Measurements from ENCODE around the gene C2. TPM values are rescaled to one million over a fixed set of nuclear protein-coding genes. Genes with fewer than 3 reads are reported as not detected.

The C2 gene
- total and polyA plus RNA-seq, 4 donors, result 5.6 to 46.6 (median 18.7) TPM

DNA sequence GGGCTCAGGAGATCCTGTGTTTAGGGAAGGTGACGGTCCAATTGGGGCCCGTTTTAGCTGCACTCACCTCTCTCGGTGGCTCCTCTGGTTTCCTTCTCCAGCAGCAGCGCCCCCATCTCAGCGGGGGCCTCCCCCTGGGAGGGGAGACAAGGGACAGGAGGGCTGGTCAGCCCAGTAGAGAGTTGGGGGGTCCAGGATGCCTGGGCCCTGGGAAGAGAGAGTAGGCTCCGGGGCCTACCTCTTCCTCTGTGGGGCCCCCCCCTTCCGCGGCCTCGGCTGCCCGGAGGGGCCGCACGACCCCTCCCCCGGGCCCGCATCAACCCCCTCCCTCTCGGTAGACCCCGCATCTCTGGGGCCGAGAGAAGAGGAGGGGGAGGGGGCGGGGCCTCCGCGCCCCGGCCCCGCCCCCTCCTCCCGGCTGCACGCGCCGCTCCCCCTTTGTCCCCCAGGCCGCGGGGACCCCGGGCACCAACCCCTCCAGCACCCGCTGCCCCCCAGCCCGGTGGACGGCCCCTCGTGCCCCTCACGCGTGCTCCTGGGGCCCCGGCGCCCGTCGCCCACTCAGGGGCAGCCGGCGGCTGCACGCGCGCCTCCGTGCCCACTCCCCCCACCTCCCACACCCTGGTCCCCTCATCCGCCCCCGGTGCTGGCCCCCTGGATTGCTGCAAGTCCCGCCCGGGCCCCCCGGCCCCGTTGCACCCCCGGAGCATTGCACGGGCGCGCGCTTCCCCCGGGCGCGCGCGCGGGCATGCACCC, 30.5 kb upstream of the C2 start:
- Histone ChIP-seq H3K27ac (ENCODE audit: low read depth in 1 of 2, low read length in 2 of 2) (no peak overlapping the region), H3K27me3 (ENCODE audit: control insufficient read depth in 1 of 2, insufficient read depth in 2 of 2, low read length in 1 of 2) (no peaks in the 10 kb centered on the region), H3K4me1 (ENCODE audit: control insufficient read depth in 1 of 2, insufficient read depth in 2 of 2, low read length in 2 of 2) (no peaks in the 10 kb centered on the region), H3K9me3 (ENCODE audit: control insufficient read depth, low read length) (no peaks in the 10 kb centered on the region), H3K36me3 (ENCODE audit: control insufficient read depth in 1 of 2, insufficient read depth in 2 of 2, low read length in 1 of 2) (peaks cover 0 to 3% of the 10 kb centered on the region in 2 donors), H3K4me3 (ENCODE audit: low read length in 2 of 2) (peak overlapping the region; percentile 70 to 75)
- WGBS, 2 donors, result 1% methylated on average over 28 to 62 of the region's 62 CpGs
- ATAC-seq (ENCODE audit: low FRiP score) (no peak), DNase-seq (no peak)
- intact Hi-C loops (cut with DNase I), result loop anchor here in 1 of 2 donors (5.0 kb wide), 1 partner anchor 215 kb away; the partner anchor contains the start of gene LY6G5C

GRCh38 chr6:31897612-31898382, 29.7 kb upstream of the C2 start, which contains the start of gene EHMT2:
Gene EHMT2, minus strand, starts transcription at chr6:31897698. Its CDS starts 21 bp downstream, at chr6:31897677.
- Histone ChIP-seq H3K9me3 (ENCODE audit: control insufficient read depth, low read length) (no peaks in the 10 kb centered on the region), H3K27me3 (ENCODE audit: control insufficient read depth in 1 of 2, insufficient read depth in 2 of 2, low read length in 1 of 2) (no peaks in the 10 kb centered on the region), H3K4me1 (ENCODE audit: control insufficient read depth in 1 of 2, insufficient read depth in 2 of 2, low read length in 2 of 2) (no peaks in the 10 kb centered on the region), H3K27ac (ENCODE audit: low read depth in 1 of 2, low read length in 2 of 2) (peak within 1 kb of the TSS in 1 of 2 donors; percentile 59), H3K4me3 (ENCODE audit: low read length in 2 of 2) (peak within 1 kb of the TSS; percentile 70 to 75), H3K36me3 (ENCODE audit: control insufficient read depth in 1 of 2, insufficient read depth in 2 of 2, low read length in 1 of 2) (peaks cover 0 to under 1% of the 10 kb centered on the region in 2 donors)
- ATAC-seq (ENCODE audit: low FRiP score), result peak; percentile 82
- intact Hi-C loops (cut with DNase I), result loop anchor here in 1 of 2 donors (5.0 kb wide), 1 partner anchor 215 kb away; the partner anchor contains the start of gene LY6G5C
- DNase-seq, result peak; percentile 88 to 95
- WGBS, 2 donors, result 0 to 1% methylated on average over 29 to 49 of the region's 49 CpGs

DNA sequence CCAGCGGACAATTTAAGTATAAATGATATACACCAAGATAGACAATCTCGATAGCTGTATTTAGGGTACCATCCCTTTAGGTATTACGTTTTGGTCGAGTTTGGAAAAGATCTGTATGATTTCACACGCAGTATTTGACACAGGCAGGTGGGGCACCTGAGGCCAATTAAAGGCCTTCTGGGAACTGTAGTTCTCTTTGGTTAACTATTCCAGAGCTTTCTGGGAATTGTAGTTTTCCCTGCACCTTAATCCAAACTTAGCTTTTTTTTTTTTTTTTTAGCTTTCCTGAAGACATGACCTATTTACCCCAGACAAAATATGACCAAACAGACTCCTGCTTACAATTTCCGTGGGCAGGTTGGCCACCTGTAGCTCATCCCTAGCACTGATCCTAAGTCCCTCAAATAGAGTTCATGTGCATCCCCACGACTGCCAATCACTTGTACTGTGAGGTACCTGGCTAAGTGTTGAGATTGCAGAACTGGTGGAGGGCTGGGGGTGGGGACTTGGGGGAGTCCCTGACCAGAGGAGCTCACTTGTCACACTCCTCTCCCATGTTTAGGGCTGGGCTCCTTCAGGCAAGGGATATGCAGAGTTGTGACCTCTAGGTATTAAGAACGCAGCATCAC, 29.0 kb upstream of the C2 start:
- H3K4me3 ChIP-seq (ENCODE audit: low read length in 2 of 2), result peak overlapping the region; percentile 70 to 75
- H3K4me1 ChIP-seq (ENCODE audit: control insufficient read depth in 1 of 2, insufficient read depth in 2 of 2, low read length in 2 of 2), result no peaks in the 10 kb centered on the region
- no peaks in the 10 kb centered on the region for H3K36me3 ChIP-seq (ENCODE audit: control insufficient read depth in 1 of 2, insufficient read depth in 2 of 2, low read length in 1 of 2)
- whole genome bisulfite sequencing, 2 donors, result 14 to 17% methylated on average over 8 of the region's 8 CpGs
- intact Hi-C loops (cut with DNase I), result loop anchor here in 1 of 2 donors (5.0 kb wide), 1 partner anchor 216 kb away; the partner anchor contains the start of gene LY6G5C
- H3K27ac ChIP-seq (ENCODE audit: low read depth in 1 of 2, low read length in 2 of 2), result peak overlapping the region in 1 of 2 donors; percentile 59
- H3K9me3 ChIP-seq (ENCODE audit: control insufficient read depth, low read length), result no peaks in the 10 kb centered on the region
- DNase-seq (no peak), ATAC-seq (ENCODE audit: low FRiP score) (no peak)
- no peaks in the 10 kb centered on the region for H3K27me3 ChIP-seq (ENCODE audit: control insufficient read depth in 1 of 2, insufficient read depth in 2 of 2, low read length in 1 of 2)

- WGBS, 2 donors, result 46 to 54% methylated on average over 5 of the region's 5 CpGs
- Histone ChIP-seq H3K4me3 (ENCODE audit: low read length in 2 of 2) (no peak overlapping the region), H3K27ac (ENCODE audit: low read depth in 1 of 2, low read length in 2 of 2) (no peak overlapping the region), H3K27me3 (ENCODE audit: control insufficient read depth in 1 of 2, insufficient read depth in 2 of 2, low read length in 1 of 2) (no peaks in the 10 kb centered on the region), H3K9me3 (ENCODE audit: control insufficient read depth, low read length) (no peaks in the 10 kb centered on the region), H3K4me1 (ENCODE audit: control insufficient read depth in 1 of 2, insufficient read depth in 2 of 2, low read length in 2 of 2) (no peaks in the 10 kb centered on the region), H3K36me3 (ENCODE audit: control insufficient read depth in 1 of 2, insufficient read depth in 2 of 2, low read length in 1 of 2) (no peaks in the 10 kb centered on the region)
- intact Hi-C loops (cut with DNase I), result loop anchor here in 1 of 2 donors (5.0 kb wide), 1 partner anchor 217 kb away; the partner anchor contains the start of gene LY6G5C
- no peak for ATAC-seq (ENCODE audit: low FRiP score)
- no peak for DNase-seq
These were observed 28.3 kb upstream of the C2 start for GRCh38 chr6:31899215-31899614.

DNA sequence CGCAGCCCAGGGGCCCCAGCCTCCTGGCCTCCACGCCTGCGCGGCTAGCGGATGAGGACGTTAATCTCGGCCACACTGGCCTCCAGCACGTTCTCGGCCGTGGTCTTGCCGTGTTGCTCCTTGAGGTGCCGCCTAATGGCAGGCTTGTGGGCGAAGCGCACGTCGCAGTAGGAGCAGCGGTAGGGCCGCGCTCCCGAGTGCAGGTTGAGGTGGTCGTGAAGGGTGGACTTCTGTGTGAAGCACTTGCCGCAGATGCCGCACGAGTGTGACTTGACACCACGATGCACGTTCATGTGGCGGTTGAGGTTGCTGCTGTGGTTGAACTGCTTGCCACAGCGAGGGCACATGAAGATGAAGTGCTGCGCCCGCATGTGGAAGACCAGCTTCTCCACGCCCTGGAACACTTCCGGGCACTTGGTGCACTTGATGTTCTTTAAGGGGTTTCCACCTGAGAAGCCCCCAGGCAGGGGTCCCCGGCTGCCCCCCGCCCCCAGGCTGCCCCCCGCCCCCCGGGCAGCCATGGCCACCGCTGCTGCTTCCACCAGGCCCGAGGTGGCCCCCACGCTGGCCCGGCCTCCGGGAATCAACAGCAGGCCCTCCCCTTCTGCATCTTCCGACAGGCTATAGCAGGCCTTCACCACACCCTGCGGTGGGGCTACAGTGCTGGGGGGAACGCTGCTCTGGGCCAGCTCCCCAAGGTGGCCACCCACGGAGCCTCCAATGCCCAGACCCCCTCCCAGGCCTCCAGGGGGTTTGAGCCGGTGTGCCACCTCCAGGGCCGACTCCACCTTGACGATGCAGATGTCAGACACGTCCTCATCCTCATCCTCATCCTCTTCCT, 27.4 kb upstream of the C2 start:
- 84 to 85% methylated on average over 40 to 49 of the region's 49 CpGs for WGBS, 2 donors
- Histone ChIP-seq H3K4me3 (ENCODE audit: low read length in 2 of 2) (no peak overlapping the region), H3K4me1 (ENCODE audit: control insufficient read depth in 1 of 2, insufficient read depth in 2 of 2, low read length in 2 of 2) (no peaks in the 10 kb centered on the region), H3K36me3 (ENCODE audit: control insufficient read depth in 1 of 2, insufficient read depth in 2 of 2, low read length in 1 of 2) (no peaks in the 10 kb centered on the region), H3K27me3 (ENCODE audit: control insufficient read depth in 1 of 2, insufficient read depth in 2 of 2, low read length in 1 of 2) (no peaks in the 10 kb centered on the region), H3K9me3 (ENCODE audit: control insufficient read depth, low read length) (no peaks in the 10 kb centered on the region), H3K27ac (ENCODE audit: low read depth in 1 of 2, low read length in 2 of 2) (no peak overlapping the region)
- DNase-seq, result no peak
- intact Hi-C loops (cut with DNase I), result loop anchor here (5.0 to 10.0 kb wide), 4 partner anchors 47 to 275 kb away; partner anchors contain the start of genes AGPAT1 (in 1 of the 2), CFB (in 1 of the 2), LY6G5C (in 1 of the 2) and RNF5 (in 1 of the 2)
- no peak for ATAC-seq (ENCODE audit: low FRiP score)

DNA sequence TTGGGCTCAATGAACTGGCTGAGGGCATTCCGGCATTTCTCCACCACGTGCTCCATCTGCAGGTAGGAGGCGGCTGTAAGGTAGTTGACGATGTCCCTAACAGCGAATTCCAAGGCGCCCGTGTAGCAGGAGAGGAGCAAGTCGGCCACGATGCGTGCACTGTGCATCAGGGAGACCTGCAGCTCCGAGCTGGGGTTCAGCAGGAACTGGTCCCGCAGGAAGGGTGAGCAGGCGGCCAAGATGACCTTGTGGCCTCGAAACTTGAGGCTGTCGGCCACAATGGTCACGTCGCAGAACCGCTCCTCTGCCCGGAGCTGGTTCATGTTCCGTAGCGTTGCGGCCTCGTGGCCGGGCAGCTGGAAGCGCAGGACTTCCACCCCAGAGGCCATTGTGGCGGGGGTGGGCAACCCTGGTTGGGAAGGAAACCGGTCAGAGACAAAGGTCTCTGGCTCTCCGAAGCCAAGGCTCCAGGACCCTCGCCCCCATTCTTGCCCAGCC, 26.6 kb upstream of the C2 start:
- ATAC-seq (ENCODE audit: low FRiP score), result no peak
- DNase-seq, result peak in 1 of 2 donors; percentile 69
- WGBS, 2 donors, result 30 to 34% methylated on average over 29 of the region's 29 CpGs
- H3K4me3 ChIP-seq (ENCODE audit: low read length in 2 of 2), result peak overlapping the region in 1 of 2 donors; percentile 79
- peak overlapping the region in 1 of 2 donors; percentile 21 for H3K27ac ChIP-seq (ENCODE audit: low read depth in 1 of 2, low read length in 2 of 2)
- H3K36me3 ChIP-seq (ENCODE audit: control insufficient read depth in 1 of 2, insufficient read depth in 2 of 2, low read length in 1 of 2), result no peaks in the 10 kb centered on the region
- no peaks in the 10 kb centered on the region for H3K27me3 ChIP-seq (ENCODE audit: control insufficient read depth in 1 of 2, insufficient read depth in 2 of 2, low read length in 1 of 2)
- no peaks in the 10 kb centered on the region for H3K9me3 ChIP-seq (ENCODE audit: control insufficient read depth, low read length)
- intact Hi-C loops (cut with DNase I), result loop anchor here (5.0 to 10.0 kb wide), 3 partner anchors 46 to 274 kb away; partner anchors contain the start of genes AGPAT1 (in 1 of the 2), CFB (in 1 of the 2) and RNF5 (in 1 of the 2)
- no peaks in the 10 kb centered on the region for H3K4me1 ChIP-seq (ENCODE audit: control insufficient read depth in 1 of 2, insufficient read depth in 2 of 2, low read length in 2 of 2)

- H3K4me3 ChIP-seq (ENCODE audit: low read length in 2 of 2), result peak overlapping the region; percentile 79 to 87
- no peaks in the 10 kb centered on the region for H3K36me3 ChIP-seq (ENCODE audit: control insufficient read depth in 1 of 2, insufficient read depth in 2 of 2, low read length in 1 of 2)
- no peaks in the 10 kb centered on the region for H3K4me1 ChIP-seq (ENCODE audit: control insufficient read depth in 1 of 2, insufficient read depth in 2 of 2, low read length in 2 of 2)
- peak; percentile 53 for ATAC-seq (ENCODE audit: low FRiP score)
- WGBS, 2 donors, result 0 to 1% methylated on average over 23 to 45 of the region's 45 CpGs
- peak overlapping the region in 1 of 2 donors; percentile 21 for H3K27ac ChIP-seq (ENCODE audit: low read depth in 1 of 2, low read length in 2 of 2)
- no peaks in the 10 kb centered on the region for H3K27me3 ChIP-seq (ENCODE audit: control insufficient read depth in 1 of 2, insufficient read depth in 2 of 2, low read length in 1 of 2)
- intact Hi-C loops (cut with DNase I), result loop anchor here (5.0 to 10.0 kb wide), 3 partner anchors 46 to 273 kb away; partner anchors contain the start of genes AGPAT1 (in 1 of the 2), CFB (in 1 of the 2) and RNF5 (in 1 of the 2)
- H3K9me3 ChIP-seq (ENCODE audit: control insufficient read depth, low read length), result no peaks in the 10 kb centered on the region
- peak; percentile 79 to 90 for DNase-seq
These were observed 26.0 kb upstream of the C2 start for GRCh38 chr6:31901415-31901952.
